Liver (tissue), 9 donors: ENCODE results near the gene ANKRD2. TPM values are rescaled to one million over a fixed set of nuclear protein-coding genes. Genes with fewer than 3 reads are reported as not detected.

Experiments
- DNase-seq: peaks from one replicate; pipeline ENCODE4 v3.0.0-alpha.2; 2017; ENCODE audit warnings: low spot score
- H3K27ac ChIP-seq, 2 donors: one replicate each; pipeline ENCODE4 v1.7.0; 2013; ENCODE audit warnings: inconsistent platforms in 2 of 2, low read length in 2 of 2, control low read depth in 1 of 2, low read depth in 1 of 2, mild to moderate bottlenecking in 1 of 2
- H3K27me3 ChIP-seq, 4 donors: one replicate each; pipeline versions ENCODE4 v1.6.1 to v1.7.0; 2013; ENCODE audit warnings: low read length in 3 of 4, inconsistent platforms in 1 of 4, mild to moderate bottlenecking in 1 of 4, moderate library complexity in 1 of 4; ENCODE audit not compliant: control insufficient read depth in 4 of 4, insufficient read depth in 4 of 4
- H3K36me3 ChIP-seq, 4 donors: one replicate each; pipeline versions ENCODE4 v1.6.1 to v1.7.0; 2013; ENCODE audit warnings: low read length in 3 of 4, mild to moderate bottlenecking in 3 of 4, low read depth in 1 of 4, moderate library complexity in 1 of 4; ENCODE audit not compliant: control insufficient read depth in 4 of 4, insufficient read depth in 3 of 4
- H3K4me1 ChIP-seq, 4 donors: one replicate each; pipeline versions ENCODE4 v1.6.1 to v1.7.0; 2013; ENCODE audit warnings: low read length in 3 of 4, mild to moderate bottlenecking in 3 of 4, moderate library complexity in 1 of 4; ENCODE audit not compliant: control insufficient read depth in 4 of 4, insufficient read depth in 4 of 4
- H3K4me3 ChIP-seq, 3 donors: one replicate each; pipeline versions ENCODE4 v1.6.1 to v1.7.0; 2013; ENCODE audit warnings: low read length in 3 of 3, control low read depth in 1 of 3, low read depth in 1 of 3, mild to moderate bottlenecking in 1 of 3
- H3K9ac ChIP-seq, 2 donors: one replicate each; pipeline ENCODE4 v1.7.0; 2013; ENCODE audit warnings: low read length in 2 of 2, mild to moderate bottlenecking in 2 of 2, moderate library complexity in 2 of 2, control low read depth in 1 of 2, low read depth in 1 of 2
- H3K9me3 ChIP-seq, 4 donors: one replicate each; pipeline versions ENCODE4 v1.6.1 to v1.7.0; 2013; ENCODE audit warnings: low read length in 3 of 4; ENCODE audit not compliant: control insufficient read depth in 4 of 4
- CTCF ChIP-seq: fragments of 150-350 bp; IDR thresholded peaks from 2 replicates; pipeline ENCODE4 v1.5.1; 2017; ENCODE audit warnings: improper control_type of control experiment, low read depth, low read length; ENCODE audit not compliant: missing input control
- FOXA1 ChIP-seq: IDR thresholded peaks from 2 replicates; pipeline ENCODE4 v1.6.1; 2016; ENCODE audit warnings: antibody characterized with exemption
- FOXA2 ChIP-seq: IDR thresholded peaks from 2 replicates; pipeline ENCODE4 v1.6.1; 2016; ENCODE audit warnings: antibody characterized with exemption
- HNF4A ChIP-seq, 2 donors: conservative IDR thresholded peaks; 2 replicates each; pipeline ENCODE4 v1.6.1; 2016; ENCODE audit warnings: antibody characterized with exemption in 2 of 2, mild to moderate bottlenecking in 2 of 2
- HNF4G ChIP-seq: IDR thresholded peaks from 2 replicates; pipeline ENCODE4 v1.6.1; 2016; ENCODE audit warnings: antibody characterized with exemption
- JUND ChIP-seq, 2 donors: IDR thresholded peaks; 2 replicates each; pipeline ENCODE4 v1.6.1; 2016; ENCODE audit warnings: antibody characterized with exemption in 2 of 2
- NR2F2 ChIP-seq: IDR thresholded peaks from 2 replicates; pipeline ENCODE4 v1.6.1; 2016; ENCODE audit warnings: antibody characterized with exemption
- RAD21 ChIP-seq, 2 donors: IDR thresholded peaks; 2 replicates each; pipeline ENCODE4 v1.6.1; 2016; ENCODE audit warnings: antibody characterized with exemption in 2 of 2, mild to moderate bottlenecking in 2 of 2
- REST ChIP-seq: IDR thresholded peaks from 2 replicates; pipeline ENCODE4 v1.6.1; 2016; ENCODE audit warnings: antibody characterized with exemption, mild to moderate bottlenecking
- WGBS: extraction: QIAGEN DNeasy Blood & Tissue Kit; methylation state at CpG from one replicate; pipeline ENCODE4 v1.1.7; 2013; 5-methylcytosine and 5-hydroxymethylcytosine counted together
- polyA plus RNA-seq, 2 donors: library from polyadenylated mRNA; stranded (reverse) in 1 of 2; unstranded in 1 of 2; fragments of 200-250 nt in 1 of 2; fragments of >200 nt in 1 of 2; fragmentation: Nextera tagmentation in 1 of 2; extraction: Ambion mirVana in 1 of 2; gene quantifications; one replicate each; pipeline versions ENCODE4 v1.2.1 to v1.2.3, GENCODE V29; 2013 to 2015
- total RNA-seq, 2 donors: library from RNA; depleted of rRNA; stranded (reverse); fragments of >200 nt; gene quantifications; one replicate each; pipeline ENCODE4 v1.2.3, GENCODE V29; 2014
- TF ChIP-seq, protein P1 (sequence below): IDR thresholded peaks from 2 replicates; pipeline ENCODE4 v1.6.1; 2016; ENCODE audit warnings: antibody characterized with exemption
- TF ChIP-seq, protein P2 (sequence below): IDR thresholded peaks from 2 replicates; pipeline ENCODE4 v1.6.1; 2016; ENCODE audit warnings: antibody characterized with exemption
- donor health status: healthy.
- donor health status: healthy.
- donor health status: healthy.
- donor health status: healthy.
- donor health status: healthy.

Gene ANKRD2
- total and polyA plus RNA-seq, 4 donors: not detected

DNA sequence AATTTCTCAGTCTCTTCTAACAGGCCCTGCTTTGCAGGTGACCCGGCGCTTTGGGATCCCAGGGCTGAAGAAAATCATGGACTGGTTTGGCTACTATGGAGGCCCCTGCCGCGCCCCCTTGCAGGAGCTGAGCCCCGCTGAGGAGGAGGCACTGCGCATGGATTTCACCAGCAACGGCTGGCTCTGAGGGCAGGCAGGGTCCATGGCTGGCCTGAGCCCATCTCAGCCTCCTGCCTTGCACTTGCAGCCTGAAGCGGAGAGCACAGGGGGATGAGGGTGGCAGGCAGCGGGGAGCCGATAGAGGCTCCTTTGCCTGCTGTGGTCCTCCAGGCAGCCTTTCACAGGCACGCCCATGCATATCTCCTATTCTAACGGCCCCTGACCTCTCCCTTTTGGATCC is 38.9 kb downstream of the ANKRD2 start (continued):
- no peak for TF ChIP-seq REST
- no peak for TF ChIP-seq JUND (IDR thresholded peaks at IDR 0.05)
- TF ChIP-seq FOXA2: no peak
- no peak for TF ChIP-seq HNF4A (conservative IDR thresholded peaks at IDR 0.05)
- TF ChIP-seq FOXA1: no peak

DNA sequence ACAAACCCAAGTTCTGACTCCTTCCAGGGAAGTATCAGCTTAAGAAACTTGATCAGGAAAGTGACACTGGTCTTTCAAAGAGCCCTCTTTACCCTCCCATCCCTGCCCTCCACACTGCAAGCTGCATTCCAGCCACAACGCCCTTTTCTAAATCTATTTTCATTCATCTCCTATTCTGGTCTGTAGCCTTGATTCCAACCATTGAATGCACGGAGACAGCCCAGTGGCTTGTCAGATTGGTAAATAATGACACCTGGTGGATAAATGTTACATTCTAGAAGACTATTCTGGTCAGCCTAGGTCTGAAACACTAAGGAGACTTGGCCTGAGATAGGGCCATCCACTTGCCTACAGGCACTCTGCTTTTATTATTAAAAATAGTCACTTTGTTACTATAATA is 39.8 kb downstream of the ANKRD2 start:
- Histone ChIP-seq H3K27me3 (no peaks in the 10 kb centered on the region), H3K9me3 (no peaks in the 10 kb centered on the region), H3K27ac (no peak overlapping the region), H3K36me3 (peaks cover 0 to 3% (median 0%) of the 10 kb centered on the region in 4 donors), H3K4me1 (no peaks in the 10 kb centered on the region), H3K9ac (no peak overlapping the region), H3K4me3 (no peak overlapping the region)
- no peak for TF ChIP-seq HNF4G
- peak; percentile 51 for TF ChIP-seq CTCF
- TF ChIP-seq RAD21 (IDR thresholded peaks at IDR 0.05): peak; percentile 87
- TF ChIP-seq, protein P1, sequence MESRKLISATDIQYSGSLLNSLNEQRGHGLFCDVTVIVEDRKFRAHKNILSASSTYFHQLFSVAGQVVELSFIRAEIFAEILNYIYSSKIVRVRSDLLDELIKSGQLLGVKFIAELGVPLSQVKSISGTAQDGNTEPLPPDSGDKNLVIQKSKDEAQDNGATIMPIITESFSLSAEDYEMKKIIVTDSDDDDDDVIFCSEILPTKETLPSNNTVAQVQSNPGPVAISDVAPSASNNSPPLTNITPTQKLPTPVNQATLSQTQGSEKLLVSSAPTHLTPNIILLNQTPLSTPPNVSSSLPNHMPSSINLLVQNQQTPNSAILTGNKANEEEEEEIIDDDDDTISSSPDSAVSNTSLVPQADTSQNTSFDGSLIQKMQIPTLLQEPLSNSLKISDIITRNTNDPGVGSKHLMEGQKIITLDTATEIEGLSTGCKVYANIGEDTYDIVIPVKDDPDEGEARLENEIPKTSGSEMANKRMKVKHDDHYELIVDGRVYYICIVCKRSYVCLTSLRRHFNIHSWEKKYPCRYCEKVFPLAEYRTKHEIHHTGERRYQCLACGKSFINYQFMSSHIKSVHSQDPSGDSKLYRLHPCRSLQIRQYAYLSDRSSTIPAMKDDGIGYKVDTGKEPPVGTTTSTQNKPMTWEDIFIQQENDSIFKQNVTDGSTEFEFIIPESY: no peak
- no peak for TF ChIP-seq REST
- WGBS: 44% methylated on average over 2 of the region's 2 CpGs
- no peak for DNase-seq

DNA sequence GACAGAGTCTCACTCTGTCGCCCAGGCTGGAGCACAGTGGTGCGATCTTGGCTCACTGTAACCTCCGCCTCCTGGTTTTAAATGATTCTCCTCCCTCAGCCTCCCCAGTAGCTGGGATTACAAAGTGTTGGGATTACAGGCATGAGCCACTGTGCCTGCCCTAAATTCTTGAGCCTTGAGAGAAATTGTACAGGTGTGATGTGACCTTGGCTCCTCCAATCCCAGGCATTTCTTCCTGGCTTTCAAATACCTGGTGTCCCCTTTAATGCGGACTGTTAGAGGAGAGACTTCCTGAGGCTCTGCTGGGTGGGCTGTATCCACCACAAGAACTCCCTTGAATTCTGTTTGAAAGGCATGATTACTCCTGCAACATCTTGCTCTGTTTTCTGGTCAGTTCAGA is 45.7 kb downstream of the ANKRD2 start:
- no peak for TF ChIP-seq HNF4G
- no peak for TF ChIP-seq CTCF
- TF ChIP-seq, protein P2, sequence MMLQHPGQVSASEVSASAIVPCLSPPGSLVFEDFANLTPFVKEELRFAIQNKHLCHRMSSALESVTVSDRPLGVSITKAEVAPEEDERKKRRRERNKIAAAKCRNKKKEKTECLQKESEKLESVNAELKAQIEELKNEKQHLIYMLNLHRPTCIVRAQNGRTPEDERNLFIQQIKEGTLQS: no peak
- no peak for TF ChIP-seq RAD21 (IDR thresholded peaks at IDR 0.05)
- TF ChIP-seq JUND (IDR thresholded peaks at IDR 0.05): no peak
- no peak for TF ChIP-seq NR2F2
- Histone ChIP-seq H3K27ac (no peak overlapping the region), H3K4me1 (peaks cover 0 to 3% (median 2%) of the 10 kb centered on the region in 4 donors), H3K9ac (no peak overlapping the region), H3K27me3 (no peaks in the 10 kb centered on the region), H3K9me3 (no peaks in the 10 kb centered on the region), H3K4me3 (no peak overlapping the region), H3K36me3 (no peaks in the 10 kb centered on the region)
- no peak for DNase-seq
- 94% methylated on average over 4 of the region's 4 CpGs for WGBS
